HepG2 (cell line): Measurements from ENCODE around the gene ZNF511. TPM values are rescaled to one million over a fixed set of nuclear protein-coding genes. Genes with fewer than 3 reads are reported as not detected.
A peak's percentile ranks its signal among the peaks of the same experiment; 100 is the strongest.

Experiments
- ATAC-seq: fragments of 200-7000 bp; cut with Tn5 transposase; 3 replicates; pipeline ENCODE4 v1.9.1; 2020; ENCODE audit warnings: mild to moderate bottlenecking, moderate library complexity
- BruUV-seq: library from RNA; stranded (reverse); fragments of 400-500 nt; replicated peaks from 2 replicates; lab custom pipeline; 2021; lab: Mats Ljungman, UMichigan
- CTCF ChIA-PET: fragments of 300-600 bp; formaldehyde crosslinking; extraction: SDS; loops from one replicate; lab custom pipeline; 2021; ENCODE audit warnings: low total read pairs, inconsistent platforms, low intra/inter-chr PET ratio; lab: Yijun Ruan, JAX
- POLR2A ChIA-PET: fragments of 350-600 bp; sonication (Branson Sonifier 250); formaldehyde crosslinking; loops from one replicate; lab custom pipeline; 2020; ENCODE audit warnings: antibody characterized with exemption, inconsistent platforms; lab: Yijun Ruan, JAX
- DNase-seq: peaks from one replicate; pipeline ENCODE4 v3.0.0-alpha.2; 2015; ENCODE audit warnings: low spot score
- FAIRE-seq: peaks from 3 replicates; lab custom pipeline; 2011; peaks lifted over from hg19 to GRCh38; lab: Jason Lieb, UNC
- H2AFZ ChIP-seq: one replicate; pipeline ENCODE4 v1.6.1; 2011; ENCODE audit warnings: low read length, inconsistent platforms
- H3K27ac ChIP-seq: fragments of 300-600 bp; 3 replicates; pipeline ENCODE4 v1.8.0; 2011; ENCODE audit warnings: mixed run types, mild to moderate bottlenecking, mixed read lengths, low read length, inconsistent platforms; ENCODE audit not compliant: insufficient read depth; ENCODE audit errors: extremely low read length
- H3K27me3 ChIP-seq, 2 experiments: fragments of 200-600 bp in 1 of 2; 2 replicates in 1 of 2; 3 replicates in 1 of 2; pipeline versions ENCODE4 v1.6.0 to v1.8.0; 2011; ENCODE audit warnings: low read length in 2 of 2, mild to moderate bottlenecking in 2 of 2, moderate library complexity in 2 of 2, inconsistent platforms in 1 of 2; ENCODE audit not compliant: insufficient read depth in 2 of 2, control insufficient read depth in 1 of 2
- H3K36me3 ChIP-seq, 2 experiments: fragments of 200-600 bp in 1 of 2; replicated peaks in 1 of 2; 2 replicates in 1 of 2; 3 replicates in 1 of 2; pipeline versions ENCODE4 v1.5.1 to v1.8.0; 2011; ENCODE audit warnings: low read length in 2 of 2, inconsistent platforms in 1 of 2; ENCODE audit not compliant: insufficient read depth in 2 of 2, control insufficient read depth in 1 of 2
- H3K4me1 ChIP-seq: 2 replicates; pipeline ENCODE4 v1.5.1; 2012; ENCODE audit warnings: low read length, inconsistent platforms; ENCODE audit not compliant: insufficient read depth
- H3K4me2 ChIP-seq: 2 replicates; pipeline ENCODE4 v1.6.0; 2011; ENCODE audit warnings: low read depth, low read length, inconsistent platforms
- H3K4me3 ChIP-seq, 3 experiments: fragments of 200-600 bp in 1 of 3; sonication (generic), shearing (Covaris generic) in 1 of 3; replicated peaks in 1 of 3; 2 replicates each; pipeline ENCODE4 v1.5.1; 2011 to 2016; ENCODE audit warnings: low read length in 3 of 3, inconsistent platforms in 2 of 3, low read depth in 2 of 3, mild to moderate bottlenecking in 2 of 3, control low read depth in 1 of 3, mixed read lengths in 1 of 3; ENCODE audit not compliant: insufficient read depth in 1 of 3
- H3K79me2 ChIP-seq: one replicate; pipeline ENCODE4 v1.6.1; 2011; ENCODE audit warnings: low read length, inconsistent platforms; ENCODE audit not compliant: insufficient read depth
- H3K9ac ChIP-seq: 2 replicates; pipeline ENCODE4 v1.6.0; 2011; ENCODE audit warnings: mild to moderate bottlenecking, low read depth, low read length, inconsistent platforms; ENCODE audit not compliant: insufficient read depth
- H3K9me3 ChIP-seq: 2 replicates; pipeline ENCODE4 v1.5.1; 2012; ENCODE audit warnings: mild to moderate bottlenecking, low read length
- H4K20me1 ChIP-seq: 2 replicates; pipeline ENCODE4 v1.6.0; 2011; ENCODE audit warnings: inconsistent platforms, mild to moderate bottlenecking, low read length, moderate library complexity; ENCODE audit not compliant: insufficient read depth
- ARID2 ChIP-seq: sonication (generic); formaldehyde crosslinking; IDR thresholded peaks from 2 replicates; pipeline ENCODE4 v1.8.1; 2022; ENCODE audit warnings: mild to moderate bottlenecking, missing genetic modification reagents, borderline replicate concordance
- CHCHD3 ChIP-seq: sonication (generic); formaldehyde crosslinking; IDR thresholded peaks from 2 replicates; pipeline ENCODE4 v1.8.0; 2022; ENCODE audit warnings: mild to moderate bottlenecking, missing genetic modification reagents, moderate library complexity
- DNMT3B ChIP-seq: conservative IDR thresholded peaks from 2 replicates; pipeline ENCODE4 v1.6.1; 2016; ENCODE audit warnings: missing biosample characterization, control low read depth
- HDAC2 ChIP-seq: sonication (generic); formaldehyde crosslinking; IDR thresholded peaks from 2 replicates; pipeline ENCODE4 v1.4.0; 2020; ENCODE audit warnings: missing genetic modification reagents
- MED13 ChIP-seq: sonication (generic); formaldehyde crosslinking; IDR thresholded peaks from 2 replicates; pipeline ENCODE4 v1.5.0; 2020; ENCODE audit warnings: missing genetic modification reagents
- MIER3 ChIP-seq: IDR thresholded peaks from 2 replicates; pipeline ENCODE4 v1.6.1; 2016; ENCODE audit warnings: missing compliant biosample characterization, borderline replicate concordance
- MZF1 ChIP-seq: sonication (generic); formaldehyde crosslinking; IDR thresholded peaks from 2 replicates; pipeline ENCODE4 v1.8.1; 2023; ENCODE audit warnings: mild to moderate bottlenecking, missing genetic modification reagents, borderline replicate concordance
- POGZ ChIP-seq: sonication (generic); formaldehyde crosslinking; IDR thresholded peaks from 2 replicates; pipeline ENCODE4 v1.4.0; 2020; ENCODE audit warnings: mild to moderate bottlenecking, missing genetic modification reagents
- SMAD9 ChIP-seq: sonication (generic); formaldehyde crosslinking; IDR thresholded peaks from 2 replicates; pipeline ENCODE4 v1.5.1; 2020; ENCODE audit warnings: mild to moderate bottlenecking, missing genetic modification reagents
- SNRNP70 ChIP-seq: fragments of 200-400 bp; formaldehyde crosslinking; IDR thresholded peaks from 2 replicates; pipeline ENCODE4 v1.6.1; 2017; ENCODE audit warnings: mild to moderate bottlenecking, low read depth, low read length, moderate library complexity
- YEATS2 ChIP-seq: sonication (generic); formaldehyde crosslinking; IDR thresholded peaks from 2 replicates; pipeline ENCODE4 v1.4.0; 2020; ENCODE audit warnings: missing genetic modification reagents, borderline replicate concordance
- ZHX1 ChIP-seq: sonication (generic); formaldehyde crosslinking; IDR thresholded peaks from 2 replicates; pipeline ENCODE4 v1.8.1; 2022; ENCODE audit warnings: low read depth, mild to moderate bottlenecking, missing genetic modification reagents
- ZNF460 ChIP-seq: sonication (generic); formaldehyde crosslinking; IDR thresholded peaks from 2 replicates; pipeline ENCODE4 v1.5.1; 2020; ENCODE audit warnings: missing genetic modification reagents, mild to moderate bottlenecking, borderline replicate concordance
- WGBS: methylation state at CpG from one replicate; pipeline ENCODE4 v1.1.6; 2017; ENCODE audit warnings: low lambda C conversion rate; 5-methylcytosine and 5-hydroxymethylcytosine counted together
- in situ Hi-C: cut with HindIII; loops from 2 replicates; pipeline ENCODE4 v1.10.0; 2017; ENCODE audit warnings: low pct_unique_long_range_greater_than_20kb; ENCODE audit not compliant: extremely low pct_ligation_motif_present
- intact Hi-C: fragments of 100-400 bp; cut with micrococcal nuclease; formaldehyde crosslinking; loops from one replicate; pipeline ENCODE4 v1.10.0; 2022; ENCODE audit not compliant: unreplicated experiment
- polyA plus RNA-seq, 8 experiments: library from polyadenylated mRNA; depleted of rRNA in 3 of 8; stranded (reverse) in 7 of 8; unstranded in 1 of 8; fragments of >200 nt; fragmentation: Illumina TruSeq in 4 of 8; extraction: Trizol in 4 of 8; gene quantifications; 2 replicates each; pipeline versions ENCODE4 v1.2.1 to v1.2.3, GENCODE V29; 2011 to 2016; ENCODE audit warnings: low read depth in 4 of 8, missing spikeins in 1 of 8, mixed read lengths in 1 of 8; ENCODE audit not compliant: insufficient read depth in 1 of 8
- total RNA-seq, 5 experiments: library from RNA; depleted of rRNA; stranded (reverse); fragments of >200 nt; fragmentation: Illumina TruSeq; extraction: Trizol; gene quantifications; 2 replicates each; pipeline ENCODE4 v1.2.3, GENCODE V29; 2016; ENCODE audit warnings: low read depth in 1 of 5

ZNF511 gene
- total and polyA plus RNA-seq, 2 of the 13 experiments (the other 11 are each of a cell fraction or from before 2014, with no cell fraction given): 35.6 to 66.4 TPM

DNA sequence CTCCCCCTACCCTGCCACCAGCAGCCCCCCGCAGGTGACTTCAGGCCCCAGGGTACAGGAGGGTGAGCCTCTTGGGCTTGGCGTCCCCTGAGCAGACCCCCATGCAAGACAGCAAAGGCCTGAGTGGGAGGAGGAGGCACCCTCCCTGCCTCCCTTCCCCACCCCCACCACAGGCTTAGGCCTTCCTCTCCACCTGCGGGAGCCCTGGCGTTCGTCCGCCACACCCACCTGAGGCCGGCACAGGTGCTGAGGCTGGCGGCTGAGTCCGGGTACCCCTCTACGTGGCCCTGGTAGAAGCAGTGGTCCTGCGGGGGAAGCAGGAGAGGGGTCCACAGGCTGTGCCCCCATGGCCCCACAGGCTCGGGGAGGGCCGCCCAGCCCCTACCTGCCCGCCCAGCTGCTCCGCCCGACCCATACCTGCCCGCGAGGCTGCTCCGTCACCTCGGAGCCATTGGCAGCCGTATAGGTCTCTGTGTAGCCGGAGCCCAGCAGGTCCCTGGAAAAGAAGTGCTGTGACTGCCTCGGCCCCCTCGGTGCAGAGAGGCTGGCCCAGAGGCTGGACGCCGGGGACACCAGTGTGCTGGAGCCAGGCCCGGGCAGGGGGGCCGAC is 35.1 kb upstream of the ZNF511 start:
- no peak for TF ChIP-seq ZNF460
- no peak for TF ChIP-seq MIER3 (CRISPR knock-in tag)
- no peak for TF ChIP-seq HDAC2
- no peak for TF ChIP-seq MED13
- TF ChIP-seq DNMT3B: no peak
- no peak for TF ChIP-seq SNRNP70
- H3K27ac ChIP-seq: no peak overlapping the region
- intact Hi-C loops (no loop called here), in situ Hi-C loops (no loop called here)
- H2AFZ ChIP-seq: no peak overlapping the region
- BruUV-seq: no TSS peak
- H3K9ac ChIP-seq: no peak overlapping the region
- ChIA-PET POLR2A (no interaction called here), CTCF (no interaction called here)
- H3K79me2 ChIP-seq: no peaks in the 10 kb centered on the region
- no peaks in the 10 kb centered on the region for H3K9me3 ChIP-seq
- no peak for FAIRE-seq
- no peak overlapping the region for H3K4me2 ChIP-seq
- H3K4me3 ChIP-seq: no peak overlapping the region
- peaks cover 16% of the 10 kb centered on the region for H3K4me1 ChIP-seq
- peaks cover 7% of the 10 kb centered on the region; the same call in 1 of the 2 replicates for H4K20me1 ChIP-seq
- H3K27me3 ChIP-seq: peaks cover 0 to 21% of the 10 kb centered on the region in 2 experiments; a peak in 3 of 5 replicates
- no peak for DNase-seq
- ATAC-seq: no peak
- WGBS: no CpG with 5 or more reads among the region's 28 CpGs
- H3K36me3 ChIP-seq: no peaks in the 10 kb centered on the region

DNA sequence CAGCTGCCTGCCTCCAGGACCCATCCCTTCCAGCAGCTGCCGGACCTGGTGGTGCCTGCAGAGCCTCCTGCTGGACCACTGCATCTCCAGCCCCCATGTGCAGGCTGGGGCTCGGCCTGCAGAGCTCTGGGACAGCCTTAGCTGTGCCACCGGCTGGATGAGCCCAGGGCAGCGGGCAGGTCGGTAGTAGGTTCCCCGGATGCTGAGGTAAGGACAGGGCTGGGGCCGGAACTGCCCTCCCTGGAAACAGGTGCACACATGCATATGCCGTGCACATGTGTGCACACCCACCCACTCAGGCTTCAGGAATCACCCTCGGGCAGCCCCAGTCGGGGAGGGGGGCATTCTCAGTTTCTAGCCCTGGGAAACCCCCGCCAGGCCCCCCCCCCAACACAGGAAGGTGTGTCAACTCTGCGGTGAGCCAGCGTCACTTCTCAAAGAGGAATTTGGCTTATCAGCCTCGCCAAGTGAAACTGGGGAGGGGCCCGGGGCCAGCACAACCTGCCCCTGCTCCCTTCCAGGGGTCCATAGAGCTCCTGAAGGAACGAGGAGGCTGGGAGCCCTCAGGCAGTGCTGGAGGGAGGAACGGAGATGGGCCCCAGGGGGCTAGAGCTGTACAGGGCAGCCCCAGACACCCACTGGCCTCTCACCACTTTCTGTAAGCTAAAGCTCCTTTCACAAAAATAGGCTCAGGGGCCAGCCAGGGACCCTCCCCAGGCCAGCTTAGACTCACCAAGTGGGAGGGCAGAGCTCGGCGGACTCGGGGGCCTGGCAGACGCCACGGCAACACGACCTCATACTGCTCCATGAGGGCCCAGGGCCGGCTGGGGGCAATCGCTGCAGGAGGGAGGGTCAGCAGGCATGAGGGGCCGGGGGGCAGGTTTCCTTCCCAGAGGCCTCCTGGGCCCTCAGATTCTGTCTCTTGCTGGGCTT is 33.7 kb upstream of the ZNF511 start:
- WGBS: 30% methylated on average over 11 of the region's 26 CpGs
- Histone ChIP-seq H3K36me3 (0 out of 5 replicates have a peak, but pooled peaks cover 0 to 9% of the 10 kb centered on the region in 2 experiments), H3K79me2 (no peaks in the 10 kb centered on the region), H3K4me2 (no peak overlapping the region), H3K9ac (no peak overlapping the region), H3K4me1 (peaks cover 23% of the 10 kb centered on the region), H2AFZ (no peak overlapping the region), H3K4me3 (no peak overlapping the region), H4K20me1 (peaks cover 7% of the 10 kb centered on the region; the same call in 1 of the 2 replicates), H3K9me3 (no peaks in the 10 kb centered on the region)
- DNase-seq (no peak), FAIRE-seq (no peak), ATAC-seq (peak; percentile 5; the same call in 1 of the 3 replicates)
- intact Hi-C loops: no loop called here
- BruUV-seq: no TSS peak
- in situ Hi-C loops: no loop called here
- TF ChIP-seq YEATS2 (CRISPR knock-in tag) (no peak), ZHX1 (no peak), SMAD9 (CRISPR knock-in tag) (no peak), HDAC2 (no peak), POGZ (no peak), CHCHD3 (CRISPR knock-in tag) (no peak), ARID2 (CRISPR knock-in tag) (no peak), MZF1 (CRISPR knock-in tag) (no peak)
- TF ChIP-seq, all 625 proteins: peak for 0
- H3K27ac ChIP-seq: no peak overlapping the region
- ChIA-PET CTCF (no interaction called here), POLR2A (no interaction called here)
- peaks cover 0 to 21% of the 10 kb centered on the region in 2 experiments; a peak in 3 of 5 replicates for H3K27me3 ChIP-seq
